Nephron (organoid): ENCODE results near the gene ADAM8.

Experiments used
- H3K27ac Mint-ChIP-seq, 3 experiments: 2 replicates each; pipeline ENCODE4 v1.8.0; 2020; ENCODE audit warnings: mixed read lengths in 3 of 3, mild to moderate bottlenecking in 2 of 3, moderate library complexity in 1 of 3
- H3K27me3 Mint-ChIP-seq: 2 replicates; pipeline ENCODE4 v1.8.0; 2021; ENCODE audit warnings: low read depth, mild to moderate bottlenecking, moderate library complexity, mixed read lengths
- H3K36me3 Mint-ChIP-seq: 2 replicates; pipeline ENCODE4 v1.8.0; 2020; ENCODE audit warnings: low read depth, mixed read lengths
- H3K4me1 Mint-ChIP-seq: 2 replicates; pipeline ENCODE4 v1.8.0; 2020; ENCODE audit warnings: mixed read lengths
- H3K4me3 Mint-ChIP-seq, 3 experiments: 2 replicates each; pipeline ENCODE4 v1.8.0; 2020; ENCODE audit warnings: mild to moderate bottlenecking in 3 of 3, mixed read lengths in 3 of 3, moderate library complexity in 2 of 3
- H3K9me3 Mint-ChIP-seq: 2 replicates; pipeline ENCODE4 v1.8.0; 2020; ENCODE audit warnings: mixed read lengths
- CTCF ChIP-seq, 3 experiments: fragments of 200-600 bp; sonication (generic); IDR thresholded peaks; one replicate each; pipeline ENCODE4 v1.5.0; 2021; ENCODE audit warnings: antibody characterized with exemption in 3 of 3; ENCODE audit not compliant: unreplicated experiment in 3 of 3

Gene ADAM8

DNA sequence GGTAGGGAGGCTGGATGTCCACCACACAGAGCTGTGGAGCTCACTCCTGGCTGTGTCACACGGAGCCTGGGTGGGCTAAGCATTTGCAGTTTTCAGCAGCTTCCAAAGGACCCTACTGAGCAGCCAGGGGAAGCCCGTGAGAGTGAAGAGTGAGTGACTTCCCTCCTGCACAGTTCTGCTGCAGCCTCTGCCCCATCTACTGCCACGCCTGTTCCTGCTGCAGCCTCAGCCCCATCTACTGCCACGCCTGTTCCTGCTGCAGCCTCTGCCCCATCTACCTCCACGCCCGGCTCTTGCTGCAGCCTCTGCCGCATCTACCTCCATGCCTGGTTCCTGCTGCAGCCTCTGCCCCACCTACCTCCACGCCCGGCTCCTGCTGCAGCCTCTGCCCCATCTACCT is 12.2 kb downstream of the ADAM8 start:
- Mint-ChIP-seq H3K9me3 (no peaks in the 10 kb centered on the region), H3K27ac (no peak overlapping the region), H3K27me3 (peaks cover 17% of the 10 kb centered on the region), H3K36me3 (no peaks in the 10 kb centered on the region), H3K4me1 (no peaks in the 10 kb centered on the region), H3K4me3 (no peak overlapping the region)
- no peak for TF ChIP-seq CTCF (IDR thresholded peaks at IDR 0.05; ENCODE audit: unreplicated experiment in 3 of 3)

DNA sequence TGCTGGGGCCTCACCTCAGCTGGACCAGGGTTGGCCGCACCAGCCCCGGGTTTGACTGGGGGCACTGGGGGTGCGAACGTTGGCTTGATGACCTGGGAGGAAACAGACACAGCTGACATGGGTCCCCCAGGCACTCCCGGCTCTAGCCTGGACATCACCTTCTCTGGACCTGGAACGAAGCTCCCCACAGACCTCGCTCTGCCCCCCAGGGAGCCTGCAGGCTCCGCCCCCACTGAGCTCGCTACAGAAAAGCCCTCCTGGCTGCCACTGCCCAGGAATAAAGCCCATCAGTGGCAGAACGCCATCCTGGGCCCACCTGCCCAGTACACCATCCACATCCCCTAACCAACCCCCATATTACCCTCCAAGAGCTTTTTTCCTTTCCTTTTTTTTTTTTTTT is 13.0 kb downstream of the ADAM8 start:
- H3K36me3 Mint-ChIP-seq: no peaks in the 10 kb centered on the region
- peak overlapping the region in 2 of 3 experiments; percentile 10 to 55 for H3K4me3 Mint-ChIP-seq

GRCh38 chr10:133262696-133263095 is 14.0 kb downstream of the ADAM8 start:
- Mint-ChIP-seq H3K27ac (no peak overlapping the region), H3K27me3 (peaks cover 17% of the 10 kb centered on the region), H3K4me1 (peaks cover 5% of the 10 kb centered on the region), H3K9me3 (no peaks in the 10 kb centered on the region), H3K4me3 (peak overlapping the region; percentile 80 to 85 (median 82)), H3K36me3 (no peaks in the 10 kb centered on the region)
- TF ChIP-seq CTCF (IDR thresholded peaks at IDR 0.05; ENCODE audit: unreplicated experiment in 3 of 3): no peak

More for the DNA sequence above, 13.0 kb downstream of the ADAM8 start:
- TF ChIP-seq CTCF (IDR thresholded peaks at IDR 0.05; ENCODE audit: unreplicated experiment in 3 of 3): no peak
- Mint-ChIP-seq H3K9me3 (no peaks in the 10 kb centered on the region), H3K4me1 (peaks cover 5% of the 10 kb centered on the region), H3K27ac (no peak overlapping the region), H3K27me3 (peaks cover 17% of the 10 kb centered on the region)

- TF ChIP-seq CTCF (IDR thresholded peaks at IDR 0.05; ENCODE audit: unreplicated experiment in 3 of 3): no peak
- peaks cover 5% of the 10 kb centered on the region for H3K4me1 Mint-ChIP-seq
Measured at GRCh38 chr10:133261726-133262325, 14.8 kb downstream of the ADAM8 start.

DNA sequence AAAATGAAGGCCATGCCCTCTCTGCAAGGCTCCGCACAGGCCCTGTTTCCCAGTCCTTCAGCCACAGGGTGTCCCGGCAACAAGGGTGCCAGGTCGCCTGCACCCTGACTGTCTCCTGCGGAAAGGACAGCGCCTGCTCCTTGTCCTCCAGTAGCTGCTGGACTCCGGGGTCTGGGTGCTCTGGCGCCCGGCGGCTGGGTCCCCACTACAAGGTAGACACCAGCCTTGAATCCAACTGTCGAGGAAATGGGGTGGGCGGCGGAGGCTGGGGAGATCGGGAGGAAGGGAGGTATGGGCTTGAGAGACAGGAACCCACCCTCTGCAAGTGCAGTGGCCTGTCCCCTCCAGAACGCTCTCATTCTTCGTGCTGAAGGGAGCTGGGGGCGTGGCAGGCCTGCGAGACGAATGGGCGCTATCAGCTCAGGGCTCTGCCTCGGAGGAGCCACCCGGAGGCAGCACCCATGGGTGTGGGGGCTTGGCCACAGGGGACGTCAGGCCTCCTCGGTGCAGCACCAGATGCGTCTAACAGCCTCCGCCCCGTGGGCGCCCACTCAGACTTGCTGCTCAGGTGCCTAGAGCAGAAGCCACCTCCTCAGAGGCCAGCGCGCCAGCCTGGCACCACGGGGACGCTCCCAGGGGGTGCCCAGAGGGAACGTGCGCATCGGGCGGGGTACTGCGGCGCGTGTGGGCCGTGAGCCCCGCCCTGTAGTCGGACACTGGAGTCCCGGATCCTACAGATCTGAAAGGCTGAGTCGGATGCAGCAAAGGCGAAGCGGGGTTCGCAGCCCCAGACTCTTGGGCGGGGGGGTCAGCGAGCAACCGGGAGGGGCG is 15.6 kb downstream of the ADAM8 start:
- H3K4me3 Mint-ChIP-seq: peak overlapping the region; percentile 61 to 78 (median 73)
- no peak for TF ChIP-seq CTCF (IDR thresholded peaks at IDR 0.05; ENCODE audit: unreplicated experiment in 3 of 3)
- H3K27ac Mint-ChIP-seq: no peak overlapping the region
- H3K9me3 Mint-ChIP-seq: no peaks in the 10 kb centered on the region
- peaks cover 18% of the 10 kb centered on the region for H3K27me3 Mint-ChIP-seq
- H3K36me3 Mint-ChIP-seq: no peaks in the 10 kb centered on the region
- peaks cover 5% of the 10 kb centered on the region for H3K4me1 Mint-ChIP-seq

More at GRCh38 chr10:133261726-133262325, 14.8 kb downstream of the ADAM8 start:
- Mint-ChIP-seq H3K36me3 (no peaks in the 10 kb centered on the region), H3K4me3 (peak overlapping the region; percentile 80 to 85 (median 82)), H3K9me3 (no peaks in the 10 kb centered on the region), H3K27me3 (peaks cover 20% of the 10 kb centered on the region), H3K27ac (no peak overlapping the region)
